Activated T-cell treated with anti-CD3 and anti-CD28 coated beads, Interleukin-2, amount 50 U/mL, for 24 hours (primary cell): ENCODE measurements around the gene LRRC8D.

Experiments
- DNase-seq: peaks from one replicate; pipeline ENCODE4 v3.0.0-alpha.2; 2020
- H3K27ac Mint-ChIP-seq: 2 replicates; pipeline ENCODE4 v1.8.0; 2020; ENCODE audit warnings: mild to moderate bottlenecking, mixed read lengths
- H3K27me3 Mint-ChIP-seq: 2 replicates; pipeline ENCODE4 v1.8.0; 2020; ENCODE audit warnings: mixed read lengths
- H3K36me3 Mint-ChIP-seq: 2 replicates; pipeline ENCODE4 v1.8.0; 2020; ENCODE audit warnings: low read depth, mixed read lengths
- H3K4me1 Mint-ChIP-seq: 2 replicates; pipeline ENCODE4 v1.8.0; 2020; ENCODE audit warnings: low read depth, mixed read lengths
- H3K4me3 Mint-ChIP-seq: 2 replicates; pipeline ENCODE4 v1.8.0; 2020; ENCODE audit warnings: mild to moderate bottlenecking, moderate library complexity, mixed read lengths
- H3K9me3 Mint-ChIP-seq: 2 replicates; pipeline ENCODE4 v1.8.0; 2020; ENCODE audit warnings: mixed read lengths

Gene LRRC8D

DNA sequence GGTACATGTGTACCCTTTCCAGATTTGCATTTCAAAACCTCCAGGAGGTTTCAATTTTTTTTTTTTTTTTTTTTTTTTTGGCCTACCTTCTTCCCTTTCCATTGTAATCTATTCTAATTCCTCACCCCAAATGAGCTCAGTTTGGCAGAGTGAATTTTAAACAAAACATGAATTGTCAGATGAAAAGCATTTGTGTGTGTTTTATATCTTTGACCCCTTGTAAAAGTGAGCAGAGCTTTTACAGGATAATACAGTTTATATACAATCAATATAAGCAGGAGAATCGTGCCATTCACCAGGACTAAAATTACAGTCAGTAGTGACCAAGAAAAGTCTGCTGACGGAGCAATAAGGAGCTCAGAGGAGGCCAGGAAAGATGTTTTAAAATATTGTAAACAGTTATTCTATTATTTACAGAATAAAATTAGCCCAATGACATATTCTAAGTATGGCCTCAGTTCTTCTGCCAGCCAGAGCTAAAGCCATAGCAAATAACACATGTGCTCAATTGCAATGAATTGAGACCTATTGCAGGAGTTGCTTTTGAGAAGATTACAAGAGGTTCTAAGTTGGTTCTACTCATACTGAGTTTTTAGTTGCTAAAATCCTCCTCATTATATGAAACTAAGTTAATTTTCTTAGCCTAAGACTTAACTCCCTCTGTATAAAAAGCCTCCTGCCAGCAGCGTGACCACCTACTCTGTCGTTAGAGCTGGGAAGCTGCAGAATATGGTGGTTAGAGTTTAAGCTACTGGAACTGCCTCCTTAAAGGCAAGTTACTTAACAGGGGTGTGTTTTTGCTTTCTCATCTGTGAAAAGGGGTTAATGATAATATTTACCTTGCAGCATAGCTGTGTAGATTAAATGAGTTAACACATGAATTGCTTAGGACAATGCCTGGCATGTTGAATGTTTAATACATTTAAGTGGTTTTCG lies 123.3 kb downstream of the LRRC8D start:
- Mint-ChIP-seq H3K36me3 (peaks cover 5% of the 10 kb centered on the region), H3K4me3 (no peak overlapping the region), H3K27me3 (peaks cover 3% of the 10 kb centered on the region), H3K4me1 (peaks cover 14% of the 10 kb centered on the region), H3K9me3 (peaks cover 3% of the 10 kb centered on the region), H3K27ac (no peak overlapping the region)
- DNase-seq = no peak

DNA sequence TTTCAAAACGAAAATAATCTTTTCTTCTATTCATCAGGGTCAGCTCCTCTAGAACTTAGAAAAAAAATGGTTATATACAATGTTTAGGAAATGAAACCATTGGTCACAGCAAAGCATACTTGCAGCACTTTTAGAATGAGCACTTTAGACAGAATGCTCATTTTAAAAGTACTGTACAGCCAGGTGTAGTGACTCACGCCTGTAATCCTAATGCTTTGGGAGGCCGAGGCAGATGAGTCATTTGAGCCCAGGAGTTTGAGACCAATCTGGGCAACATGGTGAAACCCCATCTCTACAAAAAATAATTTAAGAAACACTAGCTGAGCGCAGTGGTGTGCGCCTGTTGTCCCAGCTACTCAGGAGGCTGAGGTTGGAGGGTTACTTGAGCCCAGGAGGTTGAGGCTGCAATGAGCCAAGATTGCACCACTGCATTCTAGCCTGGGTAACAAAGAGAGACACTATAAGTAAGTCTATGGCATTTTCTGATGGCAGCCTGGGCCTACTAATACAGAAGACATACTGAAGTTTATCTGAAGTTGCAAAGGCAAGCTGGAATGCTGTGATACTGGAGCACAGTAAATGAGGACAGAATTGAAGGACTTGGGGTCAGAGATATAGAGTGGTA lies 125.1 kb downstream of the LRRC8D start:
- Mint-ChIP-seq H3K9me3 (peaks cover 3% of the 10 kb centered on the region), H3K27me3 (peaks cover 3% of the 10 kb centered on the region), H3K4me3 (no peak overlapping the region), H3K4me1 (peaks cover 14% of the 10 kb centered on the region), H3K36me3 (no peaks in the 10 kb centered on the region), H3K27ac (no peak overlapping the region)
- no peak for DNase-seq

DNA sequence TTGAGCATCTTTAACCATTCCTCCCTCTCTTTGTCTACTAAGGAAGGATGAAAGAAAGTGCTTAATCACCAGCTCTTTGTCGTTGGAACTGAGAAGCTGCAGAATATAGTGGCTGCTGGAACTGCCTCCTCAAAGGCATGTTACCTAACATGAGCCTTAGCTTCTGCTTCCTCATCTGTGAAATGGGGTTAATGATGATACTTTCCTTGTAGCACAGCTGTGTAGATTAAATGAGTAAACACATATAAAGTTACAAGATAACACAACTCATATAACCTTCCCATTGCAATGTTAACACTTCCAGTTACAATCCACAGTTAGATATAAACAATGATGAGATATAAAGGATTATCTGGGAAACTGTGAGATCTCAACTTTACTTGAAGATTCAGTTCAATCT lies 125.7 kb downstream of the LRRC8D start:
- no peak for DNase-seq
- no peak overlapping the region for H3K4me3 Mint-ChIP-seq
- H3K9me3 Mint-ChIP-seq = peaks cover 3% of the 10 kb centered on the region
- H3K27ac Mint-ChIP-seq = no peak overlapping the region
- peaks cover 15% of the 10 kb centered on the region for H3K4me1 Mint-ChIP-seq
- H3K27me3 Mint-ChIP-seq = peaks cover 3% of the 10 kb centered on the region
- no peaks in the 10 kb centered on the region for H3K36me3 Mint-ChIP-seq

DNA sequence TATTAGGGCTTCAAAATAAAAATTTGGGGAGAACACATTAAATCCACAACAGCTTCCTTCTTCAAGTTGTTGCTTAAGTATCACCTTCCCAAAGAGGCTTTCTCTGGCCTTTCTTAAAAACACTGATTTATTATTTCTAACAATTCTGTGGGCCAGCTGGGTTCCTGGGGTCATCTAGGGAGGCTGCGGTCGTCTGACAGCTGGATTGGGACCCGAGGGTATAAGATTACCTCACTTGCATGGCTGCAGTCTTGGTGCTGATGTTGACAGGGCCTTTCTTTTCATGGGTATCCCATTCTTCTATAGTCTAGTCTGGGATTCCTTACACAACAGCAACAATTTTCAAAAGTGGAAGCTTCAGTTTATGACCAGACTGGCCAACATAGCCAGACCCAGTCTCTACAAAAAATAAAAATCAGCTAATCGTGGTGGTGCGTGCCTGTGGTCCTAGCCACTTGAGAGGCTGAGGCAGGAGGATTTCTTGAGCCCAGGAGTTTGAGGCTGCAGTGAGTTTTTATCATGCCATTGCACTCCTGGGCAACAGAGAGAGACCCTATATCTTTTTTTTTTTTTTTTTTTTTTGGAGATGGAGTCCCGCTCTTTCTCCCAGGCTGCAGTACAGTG lies 128.0 kb downstream of the LRRC8D start:
- DNase-seq = no peak
- Mint-ChIP-seq H3K9me3 (peaks cover 3% of the 10 kb centered on the region), H3K27ac (no peak overlapping the region), H3K4me1 (peaks cover 32% of the 10 kb centered on the region), H3K36me3 (no peaks in the 10 kb centered on the region), H3K27me3 (peaks cover 3% of the 10 kb centered on the region), H3K4me3 (no peak overlapping the region)

DNA sequence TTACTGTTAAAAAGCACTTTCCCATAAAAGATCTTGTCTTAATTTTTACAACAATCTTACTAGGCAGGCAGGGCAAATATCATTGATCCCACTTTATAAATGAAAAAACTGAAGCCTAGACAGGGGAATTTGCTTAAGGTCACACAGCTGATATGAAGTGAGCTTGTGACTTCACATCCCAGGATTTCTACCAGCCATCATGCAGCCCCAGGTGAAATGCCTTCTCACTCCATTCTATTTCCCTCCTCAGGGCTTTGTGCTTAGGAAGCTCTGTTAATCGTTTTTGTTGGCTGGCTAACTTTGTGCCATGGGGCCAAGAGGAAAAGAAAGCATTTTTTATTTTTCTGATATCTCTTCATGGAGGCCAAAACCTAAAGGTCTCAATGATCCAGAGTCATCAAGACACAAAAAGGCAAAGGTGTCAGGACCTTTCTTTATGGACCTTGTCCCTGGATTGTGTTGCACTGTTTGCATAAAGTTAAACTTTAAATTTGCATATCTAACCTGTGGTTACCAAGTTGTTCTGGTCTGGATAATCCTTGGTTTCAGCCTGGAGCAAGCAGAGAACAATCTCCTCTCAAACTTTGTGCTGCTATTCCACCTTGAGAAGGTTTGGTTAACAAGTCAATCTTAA lies 129.3 kb downstream of the LRRC8D start:
- Mint-ChIP-seq H3K9me3 (peaks cover 3% of the 10 kb centered on the region), H3K27me3 (peaks cover 3% of the 10 kb centered on the region), H3K4me1 (peaks cover 33% of the 10 kb centered on the region), H3K4me3 (no peak overlapping the region), H3K36me3 (no peaks in the 10 kb centered on the region), H3K27ac (no peak overlapping the region)
- DNase-seq = no peak

DNA sequence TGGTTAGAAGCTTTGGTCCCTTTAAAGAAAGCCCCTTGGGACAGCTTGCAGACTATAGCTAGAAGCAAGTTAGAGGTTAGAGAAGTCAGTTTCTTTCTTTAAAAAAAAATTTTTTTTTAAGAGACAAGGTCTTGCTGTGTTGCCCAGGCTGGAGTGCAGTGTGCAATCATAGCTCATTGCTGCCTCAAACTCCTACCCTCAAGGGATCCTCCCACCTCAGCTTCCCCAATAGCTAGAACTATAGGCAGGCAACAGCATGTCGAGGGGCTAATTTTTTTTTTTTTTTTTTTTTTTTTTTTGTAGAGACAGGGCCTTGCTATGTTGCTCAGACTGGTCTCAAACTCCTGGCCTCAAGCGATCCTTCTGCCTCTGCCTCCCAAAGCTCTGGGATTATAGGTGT lies 129.9 kb downstream of the LRRC8D start:
- peaks cover 3% of the 10 kb centered on the region for H3K9me3 Mint-ChIP-seq
- peaks cover 28% of the 10 kb centered on the region for H3K4me1 Mint-ChIP-seq
- H3K4me3 Mint-ChIP-seq = no peak overlapping the region
- no peak overlapping the region for H3K27ac Mint-ChIP-seq
- no peaks in the 10 kb centered on the region for H3K36me3 Mint-ChIP-seq
- no peak for DNase-seq
- H3K27me3 Mint-ChIP-seq = peaks cover 3% of the 10 kb centered on the region

DNA sequence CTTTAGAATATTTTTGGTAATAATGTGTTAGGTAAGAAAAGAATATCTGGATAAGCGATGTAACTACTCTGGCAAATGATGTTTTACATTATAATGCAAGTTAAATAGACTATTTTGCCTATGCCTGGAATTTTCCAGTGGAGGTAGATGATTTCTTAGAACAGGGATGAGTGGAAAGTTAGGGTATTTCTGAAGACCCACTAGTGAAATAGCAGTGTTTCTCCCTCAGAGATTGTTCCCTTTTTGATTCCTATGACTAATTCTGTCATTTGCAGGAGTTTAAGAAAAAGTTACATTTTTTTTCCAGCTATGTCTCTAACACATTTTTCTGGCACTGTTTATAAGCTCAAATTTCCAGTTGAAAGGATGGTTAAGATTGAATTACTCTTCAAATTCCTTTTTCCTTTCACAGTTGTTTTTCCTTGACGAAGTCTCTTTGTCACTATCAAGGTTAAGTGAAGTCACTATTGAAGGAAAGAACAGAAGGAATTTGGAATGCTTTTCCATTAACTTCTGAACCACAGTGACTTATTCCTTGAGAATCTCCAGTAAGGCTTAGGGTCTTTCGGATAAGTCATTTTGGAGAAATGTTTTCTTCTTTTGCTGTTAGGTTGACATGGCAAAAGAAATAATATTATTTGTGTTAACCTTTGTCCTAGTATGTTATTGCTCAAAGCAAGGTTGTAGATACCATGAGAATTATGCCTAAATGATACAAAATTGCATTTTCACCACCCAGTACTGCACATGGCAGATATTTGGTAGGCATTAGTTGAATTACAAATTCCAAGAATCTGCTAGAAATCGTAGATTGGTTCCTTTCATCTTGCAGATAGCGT lies 131.2 kb downstream of the LRRC8D start:
- Mint-ChIP-seq H3K27ac (no peak overlapping the region), H3K4me1 (peaks cover 23% of the 10 kb centered on the region), H3K27me3 (peaks cover 3% of the 10 kb centered on the region), H3K9me3 (peaks cover 3% of the 10 kb centered on the region), H3K36me3 (no peaks in the 10 kb centered on the region), H3K4me3 (no peak overlapping the region)
- no peak for DNase-seq

DNA sequence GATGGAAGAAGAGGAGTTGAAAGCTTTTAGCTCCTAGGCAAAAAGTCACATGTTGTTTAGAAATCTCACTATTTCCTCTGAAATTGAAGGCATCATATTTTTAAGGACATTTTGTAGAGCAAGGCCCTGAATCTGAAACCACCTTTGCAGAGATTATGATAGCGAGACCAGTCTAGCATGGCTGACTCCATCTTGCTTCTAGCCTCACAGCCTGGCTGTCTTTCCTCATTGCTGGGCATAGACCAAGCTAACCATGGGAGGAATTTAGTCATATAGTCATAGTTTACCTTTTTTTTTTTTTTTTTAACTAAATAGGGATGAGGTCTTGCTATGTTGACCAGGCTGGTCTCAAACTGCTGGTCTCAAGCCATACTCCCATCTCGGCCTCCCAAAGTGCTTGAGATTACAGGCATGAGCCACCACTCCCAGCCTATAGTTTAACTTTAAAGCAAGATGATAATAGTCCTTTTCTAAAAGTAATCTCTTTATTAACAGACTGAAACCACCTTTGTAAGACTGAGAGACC lies 131.8 kb downstream of the LRRC8D start:
- no peak for DNase-seq
- no peaks in the 10 kb centered on the region for H3K36me3 Mint-ChIP-seq
- no peak overlapping the region for H3K27ac Mint-ChIP-seq
- no peak overlapping the region for H3K4me3 Mint-ChIP-seq
- peaks cover 3% of the 10 kb centered on the region for H3K27me3 Mint-ChIP-seq
- peaks cover 28% of the 10 kb centered on the region for H3K4me1 Mint-ChIP-seq
- H3K9me3 Mint-ChIP-seq = peaks cover 3% of the 10 kb centered on the region

DNA sequence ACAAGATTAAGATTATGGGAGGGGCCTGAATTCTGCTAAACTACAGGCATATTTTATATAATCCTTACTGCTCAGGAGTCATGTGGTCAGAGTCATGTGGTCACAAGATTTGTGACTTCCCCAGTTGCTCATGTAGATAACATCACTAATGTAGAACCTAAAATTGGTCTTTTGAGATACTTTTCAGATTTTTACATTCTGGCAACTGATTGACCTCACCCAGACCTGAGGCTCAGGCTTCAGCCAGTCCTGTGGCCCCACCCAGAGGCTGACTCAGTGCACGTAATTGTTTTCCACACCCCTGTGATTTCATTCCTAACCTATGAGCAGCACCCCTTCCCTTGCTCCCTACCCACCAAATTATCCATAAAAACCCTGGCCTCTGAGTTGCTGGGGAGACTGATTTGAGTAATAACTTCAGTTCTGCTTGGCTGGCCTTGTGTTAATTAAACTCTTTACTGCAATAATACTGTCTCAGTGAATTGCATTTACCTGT lies 132.3 kb downstream of the LRRC8D start:
- H3K4me3 Mint-ChIP-seq = no peak overlapping the region
- no peaks in the 10 kb centered on the region for H3K9me3 Mint-ChIP-seq

DNA sequence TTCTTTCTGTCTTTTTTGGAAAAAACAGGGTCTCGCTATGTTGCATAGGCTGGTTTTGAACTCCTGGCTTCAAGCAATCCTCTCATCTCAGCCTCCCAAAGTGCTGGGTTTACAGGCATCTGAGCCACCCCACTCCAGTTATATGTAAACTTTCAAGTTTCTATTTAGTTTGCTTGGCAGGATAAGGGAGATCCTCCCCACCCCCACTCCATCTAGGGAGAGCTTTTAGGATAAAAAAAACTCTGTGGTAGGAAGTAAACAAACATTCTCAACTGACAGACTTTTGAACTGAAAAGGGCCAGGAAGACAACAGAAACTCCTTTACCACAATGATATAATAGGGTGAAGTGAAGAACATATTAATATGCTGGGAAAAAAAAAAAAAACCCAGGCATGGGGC lies 133.1 kb downstream of the LRRC8D start:
- no peaks in the 10 kb centered on the region for H3K36me3 Mint-ChIP-seq
- H3K27ac Mint-ChIP-seq = no peak overlapping the region
- H3K27me3 Mint-ChIP-seq = no peaks in the 10 kb centered on the region
- H3K4me1 Mint-ChIP-seq = peaks cover 37% of the 10 kb centered on the region
- H3K9me3 Mint-ChIP-seq = no peaks in the 10 kb centered on the region
- H3K4me3 Mint-ChIP-seq = no peak overlapping the region
- no peak for DNase-seq

More for the DNA sequence above, 132.3 kb downstream of the LRRC8D start:
- Mint-ChIP-seq H3K36me3 (no peaks in the 10 kb centered on the region), H3K4me1 (peaks cover 32% of the 10 kb centered on the region), H3K27ac (peak overlapping the region; percentile 55), H3K27me3 (no peaks in the 10 kb centered on the region)
- no peak for DNase-seq

DNA sequence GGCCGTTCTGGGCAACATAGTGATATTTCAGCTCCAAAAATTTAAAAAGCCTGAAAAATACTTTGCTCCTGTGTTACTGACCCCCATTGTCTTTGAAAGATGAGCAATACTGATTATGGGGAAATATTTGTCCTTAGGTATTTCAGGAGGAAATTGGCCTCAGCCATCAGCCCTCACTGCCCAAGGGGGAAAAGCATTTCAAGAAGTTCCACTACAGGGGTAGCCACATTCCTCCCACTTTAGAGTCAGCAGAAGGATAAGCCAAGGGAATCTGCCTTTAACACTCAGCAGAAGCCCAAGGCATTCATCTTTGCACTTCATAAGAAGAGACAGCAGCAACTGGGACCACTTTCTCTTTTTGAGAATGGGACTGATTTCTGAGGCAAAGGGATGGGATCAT lies 133.6 kb downstream of the LRRC8D start:
- DNase-seq = no peak
- H3K4me3 Mint-ChIP-seq = no peak overlapping the region
- no peaks in the 10 kb centered on the region for H3K36me3 Mint-ChIP-seq
- peaks cover 42% of the 10 kb centered on the region for H3K4me1 Mint-ChIP-seq
- no peaks in the 10 kb centered on the region for H3K9me3 Mint-ChIP-seq
- H3K27me3 Mint-ChIP-seq = no peaks in the 10 kb centered on the region
- no peak overlapping the region for H3K27ac Mint-ChIP-seq

DNA sequence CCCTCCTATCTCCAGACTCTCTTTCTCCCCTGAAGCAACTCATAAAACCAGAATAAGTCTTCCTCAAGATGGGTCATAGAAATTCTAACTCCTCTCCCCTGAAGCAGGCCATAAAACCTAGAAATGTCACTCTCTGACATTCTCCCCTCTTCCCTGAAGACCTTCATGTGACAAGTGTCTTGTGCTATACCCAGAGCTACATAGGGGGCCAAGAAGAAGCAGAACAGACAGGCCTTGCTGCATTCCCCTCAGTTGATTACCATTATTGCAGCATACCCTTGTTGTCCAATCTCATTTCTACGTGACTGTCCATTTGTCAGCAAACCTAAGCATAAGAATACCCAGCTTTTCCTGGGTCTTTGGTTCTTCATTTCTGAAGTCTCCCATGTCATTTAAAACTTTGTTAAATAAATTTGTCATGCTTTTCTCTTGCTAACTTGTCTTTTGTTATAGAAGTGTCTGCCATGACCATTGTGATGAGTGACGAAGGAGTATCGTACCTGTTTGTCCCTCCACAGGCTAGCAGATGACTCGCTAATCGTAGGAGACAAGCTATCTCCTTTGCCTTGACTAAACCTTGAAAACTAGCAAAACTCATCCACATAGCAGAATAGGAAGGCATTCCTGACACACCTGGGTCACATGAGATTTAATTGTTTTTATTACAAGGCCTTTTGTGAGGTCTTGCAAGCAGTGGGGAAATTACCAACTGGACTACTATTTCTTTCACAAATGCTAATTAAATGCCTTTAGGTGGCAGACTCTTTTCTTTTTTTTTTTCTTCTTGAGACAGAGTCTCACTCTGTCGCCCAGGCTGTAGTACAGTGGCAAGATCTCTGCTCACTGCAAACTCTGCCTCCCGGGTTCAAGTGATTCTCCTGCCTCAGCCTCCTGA lies 134.7 kb downstream of the LRRC8D start:
- Mint-ChIP-seq H3K9me3 (no peaks in the 10 kb centered on the region), H3K4me3 (no peak overlapping the region), H3K4me1 (peaks cover 44% of the 10 kb centered on the region), H3K27me3 (no peaks in the 10 kb centered on the region), H3K36me3 (no peaks in the 10 kb centered on the region), H3K27ac (no peak overlapping the region)
- DNase-seq = no peak

DNA sequence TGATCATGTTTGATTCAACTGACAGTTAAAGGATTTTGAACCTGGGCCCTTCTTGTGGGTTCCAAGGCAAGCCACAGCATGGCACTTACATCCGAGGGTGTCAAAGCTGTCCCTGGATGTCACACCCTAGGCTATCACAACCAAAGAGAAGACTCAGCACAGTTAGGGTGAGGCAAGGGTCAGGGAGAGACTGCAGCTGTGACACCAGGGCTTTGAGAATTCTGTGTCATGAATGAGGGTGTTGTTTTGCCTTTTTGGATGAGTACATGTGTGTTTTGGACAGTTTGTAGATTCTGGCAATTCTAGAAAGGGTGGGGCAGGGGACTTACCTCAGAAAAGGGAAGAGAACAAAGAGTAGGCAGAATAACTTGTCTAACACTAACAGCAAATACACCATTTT lies 136.3 kb downstream of the LRRC8D start:
- Mint-ChIP-seq H3K4me3 (no peak overlapping the region), H3K27ac (no peak overlapping the region), H3K4me1 (peaks cover 41% of the 10 kb centered on the region), H3K36me3 (no peaks in the 10 kb centered on the region), H3K27me3 (no peaks in the 10 kb centered on the region), H3K9me3 (no peaks in the 10 kb centered on the region)
- DNase-seq = no peak
